ENCODE measurements around the gene CBR4. TPM values are rescaled to one million over a fixed set of nuclear protein-coding genes. Genes with fewer than 3 reads are reported as not detected.
"Not testable (repeated sequence)": the region's sequence is repeated elsewhere in the genome, so short reads cannot be mapped to it uniquely, and the experiment has no call there.

The CBR4 gene
- total RNA-seq, 4 donors from 2014 or later = 9.3 to 15.8 (median 12.4) TPM

DNA sequence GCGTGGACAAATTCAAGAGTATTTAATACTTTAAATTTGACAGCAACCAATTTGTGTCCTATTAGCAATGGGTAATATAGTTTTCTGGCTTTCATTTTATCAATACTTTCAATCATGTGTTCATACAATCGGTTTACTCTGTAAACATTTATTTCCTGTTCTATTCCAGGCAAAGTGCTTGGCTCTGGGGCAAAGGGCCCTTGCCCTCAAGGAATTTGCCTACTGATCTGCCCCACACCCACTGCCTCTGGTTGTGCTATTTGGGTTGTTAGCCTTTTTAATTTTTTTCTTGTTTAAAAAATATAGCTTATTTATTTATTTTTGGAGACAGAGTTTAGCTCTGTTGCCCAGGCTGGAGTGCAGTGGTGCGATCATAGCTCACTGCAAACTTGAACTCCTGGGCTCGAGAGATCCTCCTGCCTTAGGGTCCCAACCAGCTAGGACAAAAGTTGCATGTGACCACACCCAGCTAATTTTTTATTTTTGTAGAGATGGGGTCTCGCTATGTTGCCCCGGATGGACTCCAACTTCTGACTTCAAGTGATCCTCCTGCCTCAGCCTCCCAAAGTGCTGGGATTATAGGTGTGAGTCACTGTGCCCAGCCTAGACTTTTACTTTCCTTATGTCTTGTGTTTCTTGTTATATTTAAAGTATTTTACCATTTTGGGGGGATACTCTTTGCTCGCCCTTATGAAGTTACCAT, 30.7 kb upstream of the CBR4 start:
- no peaks in the 10 kb centered on the region for H3K9me3 ChIP-seq
- TF ChIP-seq, protein P1, sequence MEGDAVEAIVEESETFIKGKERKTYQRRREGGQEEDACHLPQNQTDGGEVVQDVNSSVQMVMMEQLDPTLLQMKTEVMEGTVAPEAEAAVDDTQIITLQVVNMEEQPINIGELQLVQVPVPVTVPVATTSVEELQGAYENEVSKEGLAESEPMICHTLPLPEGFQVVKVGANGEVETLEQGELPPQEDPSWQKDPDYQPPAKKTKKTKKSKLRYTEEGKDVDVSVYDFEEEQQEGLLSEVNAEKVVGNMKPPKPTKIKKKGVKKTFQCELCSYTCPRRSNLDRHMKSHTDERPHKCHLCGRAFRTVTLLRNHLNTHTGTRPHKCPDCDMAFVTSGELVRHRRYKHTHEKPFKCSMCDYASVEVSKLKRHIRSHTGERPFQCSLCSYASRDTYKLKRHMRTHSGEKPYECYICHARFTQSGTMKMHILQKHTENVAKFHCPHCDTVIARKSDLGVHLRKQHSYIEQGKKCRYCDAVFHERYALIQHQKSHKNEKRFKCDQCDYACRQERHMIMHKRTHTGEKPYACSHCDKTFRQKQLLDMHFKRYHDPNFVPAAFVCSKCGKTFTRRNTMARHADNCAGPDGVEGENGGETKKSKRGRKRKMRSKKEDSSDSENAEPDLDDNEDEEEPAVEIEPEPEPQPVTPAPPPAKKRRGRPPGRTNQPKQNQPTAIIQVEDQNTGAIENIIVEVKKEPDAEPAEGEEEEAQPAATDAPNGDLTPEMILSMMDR (IDR thresholded peaks at IDR 0.05) = no peak
- TF ChIP-seq POLR2AphosphoS5 (IDR thresholded peaks at IDR 0.05) = no peak
- TF ChIP-seq EP300 (IDR thresholded peaks at IDR 0.05) = no peak
- no peak for TF ChIP-seq POLR2A (IDR thresholded peaks at IDR 0.05; ENCODE audit: low read depth)
- no peak overlapping the region for H3K4me3 ChIP-seq
- no peaks in the 10 kb centered on the region for H3K4me1 ChIP-seq
- H3K27ac ChIP-seq (replicated peaks in 1 of 4) = no peak overlapping the region
- WGBS = 95% methylated on average over 7 of the region's 7 CpGs
- intact Hi-C loops (cut with DNase I) = no loop called here
- no peaks in the 10 kb centered on the region for H3K36me3 ChIP-seq
- no peak for DNase-seq (ENCODE audit: extremely low spot score)
- H3K27me3 ChIP-seq = no peaks in the 10 kb centered on the region

DNA sequence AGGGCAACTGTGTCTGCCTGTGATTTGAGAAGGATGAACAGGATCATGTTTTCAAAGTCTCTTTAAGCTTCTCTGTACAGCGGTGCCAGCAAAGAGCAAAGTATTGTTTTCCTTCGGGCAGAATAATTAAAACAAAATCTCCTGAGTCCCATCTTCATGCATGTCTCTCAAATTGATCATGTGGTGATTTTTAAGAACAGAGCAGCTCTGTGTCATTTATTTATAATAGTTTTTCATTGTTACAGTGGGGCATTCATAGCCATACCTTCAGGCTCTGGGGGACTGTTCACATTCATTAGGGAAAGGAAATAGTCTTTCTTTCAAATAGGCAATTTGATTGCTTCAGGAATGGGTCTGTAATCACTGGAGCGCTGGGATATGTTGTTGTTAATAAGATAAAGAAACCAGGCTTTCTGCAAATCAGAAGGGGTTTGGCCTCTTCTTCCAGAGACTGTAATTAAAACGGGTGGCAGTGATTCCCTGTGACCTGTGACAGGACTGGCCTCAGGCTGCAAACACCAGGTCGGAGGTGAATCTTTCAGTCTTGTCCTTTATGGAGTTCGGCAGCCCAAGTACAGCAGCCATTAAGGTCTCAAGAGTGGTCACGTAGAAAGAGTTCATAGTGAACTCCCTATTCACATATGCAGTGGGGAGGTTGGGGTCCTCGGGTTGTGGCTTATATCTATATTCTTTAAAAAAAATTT, 29.3 kb upstream of the CBR4 start:
- intact Hi-C loops (cut with DNase I) = no loop called here
- TF ChIP-seq POLR2A (IDR thresholded peaks at IDR 0.05; ENCODE audit: low read depth) = no peak
- TF ChIP-seq, protein P1 (IDR thresholded peaks at IDR 0.05) = no peak
- no peak for TF ChIP-seq EP300 (IDR thresholded peaks at IDR 0.05)
- TF ChIP-seq POLR2AphosphoS5 (IDR thresholded peaks at IDR 0.05) = no peak
- DNase-seq (ENCODE audit: extremely low spot score) = no peak
- Histone ChIP-seq H3K36me3 (no peaks in the 10 kb centered on the region), H3K27me3 (no peaks in the 10 kb centered on the region), H3K4me3 (no peak overlapping the region), H3K4me1 (no peaks in the 10 kb centered on the region), H3K27ac (replicated peaks in 1 of 4) (no peak overlapping the region), H3K9me3 (no peaks in the 10 kb centered on the region)
- 83% methylated on average over 8 of the region's 8 CpGs for WGBS

DNA sequence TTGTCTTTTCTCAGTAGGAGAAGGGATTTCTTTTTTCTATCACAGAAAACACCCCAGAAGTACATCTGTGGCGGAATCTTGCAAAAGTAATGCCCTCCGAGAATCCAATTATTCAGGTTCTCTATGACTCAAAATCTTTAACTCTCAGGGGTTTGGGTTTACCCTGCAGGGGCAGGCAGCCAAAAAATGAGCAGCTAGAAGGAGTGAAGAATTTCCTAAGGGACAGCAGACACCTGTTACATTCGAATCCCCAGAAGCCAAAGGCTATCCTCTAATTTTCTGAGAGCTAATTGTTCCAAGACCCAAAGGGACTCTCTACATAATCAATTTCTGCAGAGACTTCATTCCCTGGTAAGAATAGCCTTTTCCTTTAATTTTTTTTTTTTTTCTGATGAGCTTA, 27.5 kb upstream of the CBR4 start:
- intact Hi-C loops (cut with DNase I) = no loop called here
- TF ChIP-seq, protein P1 (IDR thresholded peaks at IDR 0.05) = no peak
- TF ChIP-seq POLR2AphosphoS5 (IDR thresholded peaks at IDR 0.05) = no peak
- TF ChIP-seq EP300 (IDR thresholded peaks at IDR 0.05) = no peak
- 80% methylated on average over 3 of the region's 3 CpGs for WGBS

DNA sequence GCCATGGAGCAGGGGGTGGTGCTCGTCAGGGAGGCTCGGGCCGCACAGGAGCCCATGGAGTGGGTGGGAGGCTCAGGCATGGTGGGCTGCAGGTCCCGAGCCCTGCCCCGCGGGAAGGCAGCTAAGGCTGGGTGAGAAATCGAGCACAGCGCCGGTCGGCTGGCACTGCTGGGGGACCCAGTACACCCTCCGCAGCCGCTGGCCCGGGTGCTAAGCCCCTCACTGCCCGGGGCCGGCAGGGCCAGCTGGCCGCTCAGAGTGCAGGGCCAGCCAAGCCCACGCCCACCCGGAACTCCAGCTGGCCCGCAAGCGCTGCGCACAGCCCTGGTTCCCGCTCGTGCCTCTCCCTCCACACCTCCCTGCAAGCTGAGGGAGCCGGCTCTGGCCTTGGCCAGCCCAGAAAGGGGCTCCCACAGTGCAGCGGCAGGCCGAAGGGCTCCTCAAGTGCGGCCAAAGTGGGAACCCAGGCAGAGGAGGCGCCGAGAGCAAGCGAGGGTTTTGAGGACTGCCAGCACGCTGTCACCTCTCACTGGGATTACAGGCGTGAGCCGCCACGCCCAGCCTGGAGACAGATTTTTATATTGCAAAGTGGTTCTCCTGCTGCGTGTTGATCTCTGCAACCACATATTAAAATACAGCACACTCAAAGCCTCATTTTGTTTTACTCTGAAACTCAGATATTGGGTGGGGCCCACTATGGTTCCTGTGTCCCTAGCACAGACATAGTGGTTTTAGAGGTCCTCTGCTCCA, 26.0 kb upstream of the CBR4 start:
- WGBS = 97% methylated on average over 19 of the region's 35 CpGs
- intact Hi-C loops (cut with DNase I); H3K27me3 ChIP-seq; H3K4me1 ChIP-seq; DNase-seq (ENCODE audit: extremely low spot score); H3K27ac ChIP-seq (replicated peaks in 1 of 4); H3K36me3 ChIP-seq; H3K4me3 ChIP-seq; H3K9me3 ChIP-seq: not testable (repeated sequence)

More for the DNA sequence above, 27.5 kb upstream of the CBR4 start:
- Histone ChIP-seq H3K36me3 (no peaks in the 10 kb centered on the region), H3K4me1 (no peaks in the 10 kb centered on the region), H3K27me3 (no peaks in the 10 kb centered on the region), H3K4me3 (no peak overlapping the region), H3K27ac (replicated peaks in 1 of 4) (no peak overlapping the region), H3K9me3 (no peaks in the 10 kb centered on the region)
- DNase-seq (ENCODE audit: extremely low spot score) = no peak

DNA sequence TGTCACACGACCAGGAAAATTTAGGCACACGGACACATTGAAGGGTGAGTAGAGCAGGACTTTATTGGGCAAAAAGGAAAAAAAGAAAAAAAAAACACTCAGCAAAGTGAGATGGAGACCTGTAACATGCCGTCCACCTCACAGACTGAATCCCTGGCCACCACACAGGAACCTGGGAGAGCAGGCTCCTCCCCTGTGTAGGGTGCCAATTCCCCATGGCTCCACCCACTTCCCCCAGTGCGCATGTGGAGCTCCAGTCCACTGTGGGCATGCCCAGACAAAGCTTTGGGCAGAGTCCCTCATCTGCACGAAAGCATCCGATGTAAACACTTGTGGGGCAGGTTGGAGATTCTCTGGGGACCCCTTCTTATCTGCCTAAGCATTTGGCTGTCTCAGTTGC, 23.6 kb upstream of the CBR4 start:
- no peak overlapping the region for H3K27ac ChIP-seq (replicated peaks in 1 of 4)
- H3K27me3 ChIP-seq = no peaks in the 10 kb centered on the region
- 79% methylated on average over 6 of the region's 6 CpGs for whole genome bisulfite sequencing
- no peak for DNase-seq (ENCODE audit: extremely low spot score)
- intact Hi-C loops (cut with DNase I) = no loop called here
- H3K9me3 ChIP-seq = no peaks in the 10 kb centered on the region
- H3K36me3 ChIP-seq = no peaks in the 10 kb centered on the region
- H3K4me3 ChIP-seq = no peak overlapping the region
- no peaks in the 10 kb centered on the region for H3K4me1 ChIP-seq
- TF ChIP-seq POLR2AphosphoS5 (IDR thresholded peaks at IDR 0.05) (no peak), EP300 (IDR thresholded peaks at IDR 0.05) (no peak), POLR2A (IDR thresholded peaks at IDR 0.05; ENCODE audit: low read depth) (no peak)
- TF ChIP-seq, protein P1 (IDR thresholded peaks at IDR 0.05) = no peak
